A549 (cell line): ENCODE measurements around the gene AQP2.

ENCODE experiments used
- CEBPB ChIP-seq, 2 experiments: fragments of >200 bp in 1 of 2; sonication (Bioruptor Twin) in 1 of 2; formaldehyde crosslinking in 1 of 2; IDR thresholded peaks; 2 replicates each; pipeline ENCODE4 v1.6.1; 2012 to 2016
- CTCF ChIP-seq: fragments of >200 bp; sonication (Bioruptor Twin); formaldehyde crosslinking; IDR thresholded peaks from 3 replicates; pipeline ENCODE4 v1.5.1; 2016
- EP300 ChIP-seq, 2 experiments: fragments of >200 bp; sonication (Bioruptor Twin); formaldehyde crosslinking; IDR thresholded peaks; 2 replicates in 1 of 2; 3 replicates in 1 of 2; pipeline ENCODE4 v1.6.1; 2016 to 2017
- HDAC2 ChIP-seq: fragments of 200-600 bp; sonication (generic); IDR thresholded peaks from 2 replicates; pipeline ENCODE4 v1.6.1; 2016
- HOXB5 ChIP-seq: fragments of 250-450 bp; sonication (Bioruptor Pico); IDR thresholded peaks from 2 replicates; pipeline ENCODE4 v1.5.0; 2020; ENCODE audit warnings: mild to moderate bottlenecking, moderate library complexity
- MAX ChIP-seq: IDR thresholded peaks from 2 replicates; pipeline ENCODE4 v1.6.1; 2012
- NR3C1 ChIP-seq: fragments of >200 bp; sonication (Bioruptor Twin); formaldehyde crosslinking; IDR thresholded peaks from 3 replicates; pipeline ENCODE4 v1.6.1; 2017
- POLR2A ChIP-seq: IDR thresholded peaks from 2 replicates; pipeline ENCODE4 v1.6.1; 2012; ENCODE audit warnings: mild to moderate bottlenecking, low read length
- POLR2AphosphoS2 ChIP-seq: conservative IDR thresholded peaks from 2 replicates; pipeline ENCODE4 v1.6.1; 2012; ENCODE audit warnings: low read length, improper control_type of control experiment, inconsistent platforms
- SMC3 ChIP-seq: fragments of >200 bp; sonication (Bioruptor Twin); formaldehyde crosslinking; IDR thresholded peaks from 3 replicates; pipeline ENCODE4 v1.6.1; 2018; ENCODE audit warnings: inconsistent platforms
- SREBF2 ChIP-seq: fragments of 450-650 bp; IDR thresholded peaks from 2 replicates; pipeline ENCODE4 v1.6.1; 2014; ENCODE audit warnings: mild to moderate bottlenecking, moderate library complexity
- TFCP2L1 ChIP-seq: fragments of 250-450 bp; sonication (Bioruptor Pico); IDR thresholded peaks from 2 replicates; pipeline ENCODE4 v1.5.0; 2021; ENCODE audit warnings: mild to moderate bottlenecking
- USF2 ChIP-seq: fragments of 450-650 bp; IDR thresholded peaks from 2 replicates; pipeline ENCODE4 v1.6.1; 2014; ENCODE audit warnings: antibody characterized with exemption

DNA sequence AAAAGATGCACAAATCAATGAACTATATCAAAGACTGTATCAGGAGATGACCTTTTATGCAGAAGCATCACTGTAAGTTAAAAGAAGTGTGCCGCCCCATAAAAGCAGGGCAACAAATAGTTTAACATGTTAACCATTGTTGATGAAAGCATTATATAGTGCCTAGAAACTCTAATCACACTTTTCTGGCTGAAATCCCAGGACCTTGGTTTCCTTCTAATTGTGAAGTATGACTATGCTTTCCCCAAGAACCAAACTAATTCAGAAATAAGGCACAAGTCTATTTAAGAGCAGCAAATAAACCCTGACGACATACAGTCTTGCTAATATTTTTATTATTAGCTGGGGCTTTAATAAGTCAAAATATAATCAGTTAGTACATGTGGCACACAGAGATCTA lies 53.1 kb downstream of the AQP2 start:
- no peak for TF ChIP-seq CEBPB (IDR thresholded peaks at IDR 0.05)
- TF ChIP-seq SMC3 = no peak
- TF ChIP-seq CTCF = no peak
- no peak for TF ChIP-seq HDAC2
- TF ChIP-seq USF2 = no peak
- no peak for TF ChIP-seq EP300 (IDR thresholded peaks at IDR 0.05)
- no peak for TF ChIP-seq MAX
- no peak for TF ChIP-seq POLR2A
- no peak for TF ChIP-seq TFCP2L1 (CRISPR knock-in tag)
- no peak for TF ChIP-seq HOXB5 (CRISPR knock-in tag)
- TF ChIP-seq POLR2AphosphoS2 = no peak
- TF ChIP-seq NR3C1 = no peak
- TF ChIP-seq SREBF2 = no peak
